ENCODE data around the gene SLC43A3.

GRCh38 chr11:57464539-57465181 is 37.7 kb upstream of the SLC43A3 start:
- TF ChIP-seq CTCF (IDR thresholded peaks at IDR 0.05): no peak
- no peak for TF ChIP-seq POLR2AphosphoS5 (IDR thresholded peaks at IDR 0.05; ENCODE audit: low read depth, low read length)
- no peak for TF ChIP-seq REST (IDR thresholded peaks at IDR 0.05; ENCODE audit: insufficient read depth in 1 of 2, low read depth in 2 of 2, low read length in 1 of 2)
- TF ChIP-seq TCF7L2 (IDR thresholded peaks at IDR 0.05; ENCODE audit: low read depth, low read length): no peak
- TF ChIP-seq SIN3A (IDR thresholded peaks at IDR 0.05; ENCODE audit: borderline replicate concordance, insufficient read depth, low read depth, low read length): no peak

Data from Panc1 (cell line).